HepG2 (cell line): ENCODE data around the gene KLHL21. TPM values are rescaled to one million over a fixed set of nuclear protein-coding genes. Genes with fewer than 3 reads are reported as not detected.

Experiments
- AGO2 ChIP-seq: fragments of 200-400 bp; formaldehyde crosslinking; optimal IDR thresholded peaks from 2 replicates; pipeline ENCODE3; 2017; ENCODE audit warnings: mild to moderate bottlenecking, low read depth, low read length, moderate library complexity
- AHDC1 ChIP-seq: sonication (generic); formaldehyde crosslinking; IDR thresholded peaks from 2 replicates; pipeline ENCODE4 v1.5.1; 2020; ENCODE audit warnings: mild to moderate bottlenecking, missing genetic modification reagents, borderline replicate concordance
- CBX1 ChIP-seq: IDR thresholded peaks from one replicate; pipeline ENCODE4 v1.6.1; 2016; ENCODE audit warnings: antibody characterized with exemption, low read depth
- CHCHD3 ChIP-seq: sonication (generic); formaldehyde crosslinking; IDR thresholded peaks from 2 replicates; pipeline ENCODE4 v1.8.0; 2022; ENCODE audit warnings: mild to moderate bottlenecking, missing genetic modification reagents, moderate library complexity
- HNRNPL ChIP-seq: fragments of 200-400 bp; formaldehyde crosslinking; IDR thresholded peaks from 2 replicates; pipeline ENCODE4 v1.6.1; 2017; ENCODE audit warnings: mild to moderate bottlenecking, low read depth, low read length
- NFIC ChIP-seq: IDR thresholded peaks from 2 replicates; pipeline ENCODE4 v1.6.1; 2012; ENCODE audit warnings: mild to moderate bottlenecking, low read length, inconsistent platforms
- RCOR2 ChIP-seq: IDR thresholded peaks from 2 replicates; pipeline ENCODE4 v1.6.1; 2016; ENCODE audit warnings: missing biosample characterization, missing genetic modification reagents
- THAP7 ChIP-seq: sonication (generic); formaldehyde crosslinking; IDR thresholded peaks from 2 replicates; pipeline ENCODE4 v1.8.1; 2023; ENCODE audit warnings: mild to moderate bottlenecking, missing genetic modification reagents
- ZBTB2 ChIP-seq: sonication (generic); formaldehyde crosslinking; IDR thresholded peaks from 2 replicates; pipeline ENCODE4 v1.8.0; 2022; ENCODE audit warnings: low read depth, missing genetic modification reagents
- ZGPAT ChIP-seq: IDR thresholded peaks from 2 replicates; pipeline ENCODE4 v1.6.1; 2016; ENCODE audit warnings: mild to moderate bottlenecking
- ZKSCAN1 ChIP-seq: fragments of 150-350 bp; IDR thresholded peaks from 2 replicates; pipeline ENCODE4 v1.6.1; 2014; ENCODE audit warnings: low read length
- ZNF430 ChIP-seq: sonication (generic); formaldehyde crosslinking; IDR thresholded peaks from 2 replicates; pipeline ENCODE4 v1.9.0; 2021; ENCODE audit warnings: mild to moderate bottlenecking, missing genetic modification reagents
- ZNF691 ChIP-seq: sonication (generic); formaldehyde crosslinking; IDR thresholded peaks from 2 replicates; pipeline ENCODE4 v1.4.0; 2020; ENCODE audit warnings: missing genetic modification reagents, low read depth, mild to moderate bottlenecking, borderline replicate concordance
- ZSCAN25 ChIP-seq: sonication (generic); formaldehyde crosslinking; IDR thresholded peaks from 2 replicates; pipeline ENCODE4 v1.8.0; 2022; ENCODE audit warnings: mild to moderate bottlenecking, missing genetic modification reagents
- polyA plus RNA-seq, 8 experiments: library from polyadenylated mRNA; depleted of rRNA in 3 of 8; stranded (reverse) in 7 of 8; unstranded in 1 of 8; fragments of >200 nt; fragmentation: Illumina TruSeq in 4 of 8; extraction: Trizol in 4 of 8; gene quantifications; 2 replicates each; pipeline versions ENCODE4 v1.2.1 to v1.2.3, GENCODE V29; 2011 to 2016; ENCODE audit warnings: low read depth in 4 of 8, missing spikeins in 1 of 8, mixed read lengths in 1 of 8; ENCODE audit not compliant: insufficient read depth in 1 of 8
- total RNA-seq, 5 experiments: library from RNA; depleted of rRNA; stranded (reverse); fragments of >200 nt; fragmentation: Illumina TruSeq; extraction: Trizol; gene quantifications; 2 replicates each; pipeline ENCODE4 v1.2.3, GENCODE V29; 2016; ENCODE audit warnings: low read depth in 1 of 5
- TF ChIP-seq, protein P1 (sequence below): sonication (generic); formaldehyde crosslinking; IDR thresholded peaks from 2 replicates; pipeline ENCODE4 v1.8.1; 2023; ENCODE audit warnings: mild to moderate bottlenecking, moderate library complexity, missing genetic modification reagents
- TF ChIP-seq, protein P2 (sequence below): sonication (generic); formaldehyde crosslinking; IDR thresholded peaks from 2 replicates; pipeline ENCODE4 v1.4.0; 2020; ENCODE audit warnings: missing genetic modification reagents, borderline replicate concordance

The KLHL21 gene
- total and polyA plus RNA-seq, 2 of the 13 experiments (the other 11 are each of a cell fraction or from before 2014, with no cell fraction given), result 14.8 to 25.0 TPM

DNA sequence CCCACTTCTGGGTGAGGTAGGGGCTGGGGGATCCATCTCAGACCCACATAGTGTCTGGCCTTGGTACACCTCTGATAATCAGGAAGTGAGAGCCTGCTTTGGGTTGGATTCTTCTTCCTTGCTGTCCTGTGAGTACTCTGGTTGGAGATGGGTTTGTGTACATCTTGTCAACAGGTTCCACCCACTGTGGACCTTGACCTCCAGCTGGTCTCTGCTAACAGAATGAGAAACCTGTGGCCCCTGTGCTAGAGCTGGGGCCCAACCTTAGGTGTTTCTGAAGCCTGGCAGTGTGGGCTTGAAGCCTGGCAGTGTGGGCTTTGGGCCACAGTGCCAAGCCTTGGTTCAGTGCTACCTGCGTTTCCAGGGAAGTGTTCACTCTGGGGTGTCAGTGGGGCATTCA is 20.3 kb downstream of the KLHL21 start (continued):
- peak; percentile 40; the same call in 1 of the 2 replicates for TF ChIP-seq AHDC1
- no peak for TF ChIP-seq ZSCAN25 (CRISPR knock-in tag)
- TF ChIP-seq CBX1, result no peak
- TF ChIP-seq, protein P1, sequence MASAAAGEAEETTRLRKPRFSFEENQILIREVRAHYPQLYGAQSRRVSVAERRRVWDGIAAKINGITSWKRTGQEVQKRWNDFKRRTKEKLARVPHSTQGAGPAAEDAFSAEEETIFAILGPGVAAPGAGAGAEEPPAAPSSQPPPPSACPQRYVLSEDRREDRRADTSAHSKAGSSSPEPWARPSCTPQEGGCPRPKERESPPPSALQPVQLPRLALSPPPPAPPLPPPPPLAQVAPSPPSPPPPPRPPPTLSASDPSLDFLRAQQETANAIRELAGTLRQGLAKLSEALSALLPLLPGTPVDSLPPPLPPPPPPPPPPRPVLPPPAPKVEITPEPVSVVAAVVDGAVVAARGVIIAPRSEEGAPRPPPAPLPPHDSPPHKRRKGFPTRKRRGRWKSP, result no peak
- TF ChIP-seq ZKSCAN1, result no peak
- 0 out of 2 replicates have a peak, but pooled peaks have one; percentile 46 for TF ChIP-seq NFIC
- TF ChIP-seq RCOR2 (CRISPR knock-in tag), result peak; percentile 69; the same call in 1 of the 2 replicates
- no peak; the same call in 1 of the 2 replicates for TF ChIP-seq THAP7
- no peak for TF ChIP-seq ZNF430 (CRISPR knock-in tag)
- peak; percentile 76 for TF ChIP-seq ZGPAT
- TF ChIP-seq CHCHD3, result no peak
- TF ChIP-seq, protein P2, sequence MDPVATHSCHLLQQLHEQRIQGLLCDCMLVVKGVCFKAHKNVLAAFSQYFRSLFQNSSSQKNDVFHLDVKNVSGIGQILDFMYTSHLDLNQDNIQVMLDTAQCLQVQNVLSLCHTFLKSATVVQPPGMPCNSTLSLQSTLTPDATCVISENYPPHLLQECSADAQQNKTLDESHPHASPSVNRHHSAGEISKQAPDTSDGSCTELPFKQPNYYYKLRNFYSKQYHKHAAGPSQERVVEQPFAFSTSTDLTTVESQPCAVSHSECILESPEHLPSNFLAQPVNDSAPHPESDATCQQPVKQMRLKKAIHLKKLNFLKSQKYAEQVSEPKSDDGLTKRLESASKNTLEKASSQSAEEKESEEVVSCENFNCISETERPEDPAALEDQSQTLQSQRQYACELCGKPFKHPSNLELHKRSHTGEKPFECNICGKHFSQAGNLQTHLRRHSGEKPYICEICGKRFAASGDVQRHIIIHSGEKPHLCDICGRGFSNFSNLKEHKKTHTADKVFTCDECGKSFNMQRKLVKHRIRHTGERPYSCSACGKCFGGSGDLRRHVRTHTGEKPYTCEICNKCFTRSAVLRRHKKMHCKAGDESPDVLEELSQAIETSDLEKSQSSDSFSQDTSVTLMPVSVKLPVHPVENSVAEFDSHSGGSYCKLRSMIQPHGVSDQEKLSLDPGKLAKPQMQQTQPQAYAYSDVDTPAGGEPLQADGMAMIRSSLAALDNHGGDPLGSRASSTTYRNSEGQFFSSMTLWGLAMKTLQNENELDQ (CRISPR knock-in tag), result no peak
- peak; percentile 86 for TF ChIP-seq ZNF691
- no peak for TF ChIP-seq ZBTB2 (CRISPR knock-in tag)
- peak; percentile 85 for TF ChIP-seq HNRNPL
- TF ChIP-seq AGO2, result no peak
